GM23338 (cell line): ENCODE data around the gene DPH6. TPM values are rescaled to one million over a fixed set of nuclear protein-coding genes. Genes with fewer than 3 reads are reported as not detected.

Experiments used
- CREB1 ChIP-seq: fragments of 250-450 bp; sonication (Bioruptor Pico); IDR thresholded peaks from 2 replicates; pipeline ENCODE4 v1.5.0; 2020; ENCODE audit warnings: low read depth, mild to moderate bottlenecking, moderate library complexity
- CTCF ChIP-seq, 2 experiments: fragments of 200-600 bp in 1 of 2; sonication (generic) in 1 of 2; conservative IDR thresholded peaks; 2 replicates each; pipeline versions ENCODE4 v1.5.1 to v1.6.1; 2016 to 2017; ENCODE audit warnings: antibody characterized with exemption in 2 of 2, low read depth in 2 of 2, mild to moderate bottlenecking in 2 of 2, moderate library complexity in 1 of 2
- ETS1 ChIP-seq: IDR thresholded peaks from 2 replicates; pipeline ENCODE4 v1.6.1; 2016; ENCODE audit warnings: antibody characterized with exemption
- EZH2 ChIP-seq: fragments of 200-600 bp; sonication (generic); IDR thresholded peaks from one replicate; pipeline ENCODE4 v1.8.0; 2017; ENCODE audit warnings: antibody characterized with exemption, mild to moderate bottlenecking, low read depth; ENCODE audit not compliant: unreplicated experiment
- JUNB ChIP-seq: IDR thresholded peaks from one replicate; pipeline ENCODE4 v1.6.1; 2016; ENCODE audit warnings: antibody characterized with exemption; ENCODE audit not compliant: unreplicated experiment
- NANOG ChIP-seq: IDR thresholded peaks from 2 replicates; pipeline ENCODE4 v1.6.1; 2016; ENCODE audit warnings: antibody characterized with exemption, borderline replicate concordance
- POLR2AphosphoS5 ChIP-seq: IDR thresholded peaks from 2 replicates; pipeline ENCODE4 v1.6.1; 2016; ENCODE audit warnings: antibody characterized with exemption, low read depth
- STAT1 ChIP-seq: IDR thresholded peaks from one replicate; pipeline ENCODE4 v1.6.1; 2016; ENCODE audit warnings: antibody characterized with exemption; ENCODE audit not compliant: unreplicated experiment
- ZNF462 ChIP-seq: fragments of 250-450 bp; sonication (Bioruptor Pico); IDR thresholded peaks from 2 replicates; pipeline ENCODE4 v1.5.0; 2020; ENCODE audit warnings: mild to moderate bottlenecking, moderate library complexity
- polyA plus RNA-seq: library from polyadenylated mRNA; unstranded; fragments of >200 nt; fragmentation: Nextera tagmentation; extraction: Ambion mirVana; gene quantifications from 2 replicates; pipeline ENCODE4 v1.2.1, GENCODE V29; 2016
- total RNA-seq: library from RNA; depleted of rRNA; stranded (reverse); fragments of >200 nt; shearing (Covaris generic); gene quantifications from 2 replicates; pipeline ENCODE4 v1.2.3, GENCODE V29; 2014

The DPH6 gene
- total and polyA plus RNA-seq, 2 experiments from 2014 or later, result 37.9 to 46.9 TPM

- TF ChIP-seq ZNF462 (no peak), EZH2 (no peak), STAT1 (no peak), CTCF (conservative IDR thresholded peaks at IDR 0.05; ENCODE audit: low read depth in 2 of 2) (no peak), JUNB (no peak), ETS1 (no peak), POLR2AphosphoS5 (no peak), CREB1 (CRISPR knock-in tag) (no peak), NANOG (no peak)
Measured at GRCh38 chr15:35455201-35455600, 90.8 kb downstream of the DPH6 start (continued).
